Measurements from ENCODE around the gene SCYL1. TPM values are rescaled to one million over a fixed set of nuclear protein-coding genes. Genes with fewer than 3 reads are reported as not detected.

Gene SCYL1
- total RNA-seq, 2 donors from 2014 or later, result 62.9 to 67.4 TPM

DNA sequence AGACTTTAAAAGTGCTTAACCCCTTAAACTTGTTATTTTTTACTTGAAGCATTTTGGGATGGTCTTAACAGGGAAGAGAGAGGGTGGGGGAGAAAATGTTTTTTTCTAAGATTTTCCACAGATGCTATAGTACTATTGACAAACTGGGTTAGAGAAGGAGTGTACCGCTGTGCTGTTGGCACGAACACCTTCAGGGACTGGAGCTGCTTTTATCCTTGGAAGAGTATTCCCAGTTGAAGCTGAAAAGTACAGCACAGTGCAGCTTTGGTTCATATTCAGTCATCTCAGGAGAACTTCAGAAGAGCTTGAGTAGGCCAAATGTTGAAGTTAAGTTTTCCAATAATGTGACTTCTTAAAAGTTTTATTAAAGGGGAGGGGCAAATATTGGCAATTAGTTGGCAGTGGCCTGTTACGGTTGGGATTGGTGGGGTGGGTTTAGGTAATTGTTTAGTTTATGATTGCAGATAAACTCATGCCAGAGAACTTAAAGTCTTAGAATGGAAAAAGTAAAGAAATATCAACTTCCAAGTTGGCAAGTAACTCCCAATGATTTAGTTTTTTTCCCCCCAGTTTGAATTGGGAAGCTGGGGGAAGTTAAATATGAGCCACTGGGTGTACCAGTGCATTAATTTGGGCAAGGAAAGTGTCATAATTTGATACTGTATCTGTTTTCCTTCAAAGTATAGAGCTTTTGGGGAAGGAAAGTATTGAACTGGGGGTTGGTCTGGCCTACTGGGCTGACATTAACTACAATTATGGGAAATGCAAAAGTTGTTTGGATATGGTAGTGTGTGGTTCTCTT lies 23.2 kb upstream of the SCYL1 start:
- no peaks in the 10 kb centered on the region for H3K27me3 Mint-ChIP-seq (ENCODE audit: insufficient read depth)

DNA sequence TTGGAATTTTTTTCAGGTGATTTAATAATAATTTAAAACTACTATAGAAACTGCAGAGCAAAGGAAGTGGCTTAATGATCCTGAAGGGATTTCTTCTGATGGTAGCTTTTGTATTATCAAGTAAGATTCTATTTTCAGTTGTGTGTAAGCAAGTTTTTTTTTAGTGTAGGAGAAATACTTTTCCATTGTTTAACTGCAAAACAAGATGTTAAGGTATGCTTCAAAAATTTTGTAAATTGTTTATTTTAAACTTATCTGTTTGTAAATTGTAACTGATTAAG lies 22.7 kb upstream of the SCYL1 start:
- H3K27ac Mint-ChIP-seq, result no peak overlapping the region
- no peak overlapping the region for H3K27ac ChIP-seq (ENCODE audit: low read depth, low read length)
- H3K4me3 ChIP-seq (ENCODE audit: low read length), result peak overlapping the region; percentile 97
- H3K27me3 ChIP-seq (ENCODE audit: control insufficient read depth, insufficient read depth, low read length, poor library complexity, severe bottlenecking), result no peaks in the 10 kb centered on the region
- H3K9me3 ChIP-seq (ENCODE audit: control insufficient read depth, low read length), result no peaks in the 10 kb centered on the region
- H3K27me3 Mint-ChIP-seq (ENCODE audit: insufficient read depth), result no peaks in the 10 kb centered on the region
- H3K4me1 Mint-ChIP-seq, result peaks cover 23% of the 10 kb centered on the region
- peaks cover 68% of the 10 kb centered on the region for H3K36me3 ChIP-seq (ENCODE audit: control insufficient read depth, insufficient read depth, low read length)
- DNase-seq, result no peak
- no peaks in the 10 kb centered on the region for H3K4me1 ChIP-seq (ENCODE audit: control insufficient read depth, insufficient read depth, low read length)
- TF ChIP-seq, protein P1, sequence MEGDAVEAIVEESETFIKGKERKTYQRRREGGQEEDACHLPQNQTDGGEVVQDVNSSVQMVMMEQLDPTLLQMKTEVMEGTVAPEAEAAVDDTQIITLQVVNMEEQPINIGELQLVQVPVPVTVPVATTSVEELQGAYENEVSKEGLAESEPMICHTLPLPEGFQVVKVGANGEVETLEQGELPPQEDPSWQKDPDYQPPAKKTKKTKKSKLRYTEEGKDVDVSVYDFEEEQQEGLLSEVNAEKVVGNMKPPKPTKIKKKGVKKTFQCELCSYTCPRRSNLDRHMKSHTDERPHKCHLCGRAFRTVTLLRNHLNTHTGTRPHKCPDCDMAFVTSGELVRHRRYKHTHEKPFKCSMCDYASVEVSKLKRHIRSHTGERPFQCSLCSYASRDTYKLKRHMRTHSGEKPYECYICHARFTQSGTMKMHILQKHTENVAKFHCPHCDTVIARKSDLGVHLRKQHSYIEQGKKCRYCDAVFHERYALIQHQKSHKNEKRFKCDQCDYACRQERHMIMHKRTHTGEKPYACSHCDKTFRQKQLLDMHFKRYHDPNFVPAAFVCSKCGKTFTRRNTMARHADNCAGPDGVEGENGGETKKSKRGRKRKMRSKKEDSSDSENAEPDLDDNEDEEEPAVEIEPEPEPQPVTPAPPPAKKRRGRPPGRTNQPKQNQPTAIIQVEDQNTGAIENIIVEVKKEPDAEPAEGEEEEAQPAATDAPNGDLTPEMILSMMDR (conservative IDR thresholded peaks at IDR 0.05), result no peak
- H3K9ac ChIP-seq (ENCODE audit: extremely low read depth, low read length, poor library complexity, severe bottlenecking), result peak overlapping the region; percentile 100
- H3K36me3 Mint-ChIP-seq (ENCODE audit: low read depth), result peaks cover 33% of the 10 kb centered on the region
- H3K9me3 Mint-ChIP-seq, result no peaks in the 10 kb centered on the region
- no peak overlapping the region for H3K4me3 Mint-ChIP-seq

More for the DNA sequence above, 23.2 kb upstream of the SCYL1 start:
- DNase-seq, result no peak
- Histone ChIP-seq H3K4me3 (ENCODE audit: low read length) (peak overlapping the region; percentile 97), H3K36me3 (ENCODE audit: control insufficient read depth, insufficient read depth, low read length) (peaks cover 68% of the 10 kb centered on the region), H3K9me3 (ENCODE audit: control insufficient read depth, low read length) (no peaks in the 10 kb centered on the region), H3K4me1 (ENCODE audit: control insufficient read depth, insufficient read depth, low read length) (no peaks in the 10 kb centered on the region), H3K27me3 (ENCODE audit: control insufficient read depth, insufficient read depth, low read length, poor library complexity, severe bottlenecking) (no peaks in the 10 kb centered on the region), H3K9ac (ENCODE audit: extremely low read depth, low read length, poor library complexity, severe bottlenecking) (peak overlapping the region; percentile 100), H3K27ac (ENCODE audit: low read depth, low read length) (peak overlapping the region; percentile 99)
- no peak overlapping the region for H3K4me3 Mint-ChIP-seq
- no peak overlapping the region for H3K27ac Mint-ChIP-seq
- no peaks in the 10 kb centered on the region for H3K9me3 Mint-ChIP-seq
- H3K4me1 Mint-ChIP-seq, result peaks cover 27% of the 10 kb centered on the region
- WGBS, 2 experiments (ENCODE audit: insufficient coverage in 1 of 2, insufficient read length in 1 of 2), result 0 to 6% methylated on average over 3 of the region's 3 CpGs
- peaks cover 33% of the 10 kb centered on the region for H3K36me3 Mint-ChIP-seq (ENCODE audit: low read depth)
- TF ChIP-seq, protein P1 (conservative IDR thresholded peaks at IDR 0.05), result no peak

DNA sequence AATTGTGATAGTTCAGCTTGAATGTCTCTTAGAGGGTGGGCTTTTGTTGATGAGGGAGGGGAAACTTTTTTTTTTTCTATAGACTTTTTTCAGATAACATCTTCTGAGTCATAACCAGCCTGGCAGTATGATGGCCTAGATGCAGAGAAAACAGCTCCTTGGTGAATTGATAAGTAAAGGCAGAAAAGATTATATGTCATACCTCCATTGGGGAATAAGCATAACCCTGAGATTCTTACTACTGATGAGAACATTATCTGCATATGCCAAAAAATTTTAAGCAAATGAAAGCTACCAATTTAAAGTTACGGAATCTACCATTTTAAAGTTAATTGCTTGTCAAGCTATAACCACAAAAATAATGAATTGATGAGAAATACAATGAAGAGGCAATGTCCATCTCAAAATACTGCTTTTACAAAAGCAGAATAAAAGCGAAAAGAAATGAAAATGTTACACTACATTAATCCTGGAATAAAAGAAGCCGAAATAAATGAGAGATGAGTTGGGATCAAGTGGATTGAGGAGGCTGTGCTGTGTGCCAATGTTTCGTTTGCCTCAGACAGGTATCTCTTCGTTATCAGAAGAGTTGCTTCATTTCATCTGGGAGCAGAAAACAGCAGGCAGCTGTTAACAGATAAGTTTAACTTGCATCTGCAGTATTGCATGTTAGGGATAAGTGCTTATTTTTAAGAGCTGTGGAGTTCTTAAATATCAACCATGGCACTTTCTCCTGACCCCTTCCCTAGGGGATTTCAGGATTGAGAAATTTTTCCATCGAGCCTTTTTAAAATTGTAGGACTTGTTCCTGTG lies 22.1 kb upstream of the SCYL1 start:
- Mint-ChIP-seq H3K27ac (no peak overlapping the region), H3K4me3 (no peak overlapping the region), H3K27me3 (ENCODE audit: insufficient read depth) (no peaks in the 10 kb centered on the region), H3K9me3 (no peaks in the 10 kb centered on the region), H3K4me1 (peaks cover 27% of the 10 kb centered on the region), H3K36me3 (ENCODE audit: low read depth) (peaks cover 33% of the 10 kb centered on the region)
- no peaks in the 10 kb centered on the region for H3K9me3 ChIP-seq (ENCODE audit: control insufficient read depth, low read length)
- H3K9ac ChIP-seq (ENCODE audit: extremely low read depth, low read length, poor library complexity, severe bottlenecking), result peak overlapping the region; percentile 100
- WGBS, 2 experiments (ENCODE audit: insufficient coverage in 1 of 2, insufficient read length in 1 of 2), result 22 to 26% methylated on average over 3 to 6 of the region's 6 CpGs
- H3K4me1 ChIP-seq (ENCODE audit: control insufficient read depth, insufficient read depth, low read length), result no peaks in the 10 kb centered on the region
- TF ChIP-seq, protein P1 (conservative IDR thresholded peaks at IDR 0.05), result no peak
- peak overlapping the region; percentile 12 for H3K27ac ChIP-seq (ENCODE audit: low read depth, low read length)
- no peaks in the 10 kb centered on the region for H3K27me3 ChIP-seq (ENCODE audit: control insufficient read depth, insufficient read depth, low read length, poor library complexity, severe bottlenecking)
- H3K4me3 ChIP-seq (ENCODE audit: low read length), result peak overlapping the region; percentile 97
- peaks cover 68% of the 10 kb centered on the region for H3K36me3 ChIP-seq (ENCODE audit: control insufficient read depth, insufficient read depth, low read length)
- DNase-seq, result no peak
